GM19328 (cell line): Measurements from ENCODE around the gene GAGE12C.
"Not testable (repeated sequence)": the region's sequence is repeated elsewhere in the genome, so short reads cannot be mapped to it uniquely, and the experiment has no call there.

Source experiments
- ATAC-seq: cut with Tn5 transposase; IDR thresholded peaks from one replicate; pipeline ENCODE4 v1.9.1; 2021; ENCODE audit warnings: mild to moderate bottlenecking, moderate library complexity; ENCODE audit not compliant: unreplicated experiment

The GAGE12C gene

GRCh38 chrX:49531877-49532276 lies at the start of gene GAGE12C:
Gene GAGE12C, plus strand, starts transcription at chrX:49532177. Its CDS starts 1,155 bp downstream, at chrX:49533332.
- ATAC-seq: not testable (repeated sequence)

- not testable (repeated sequence) for ATAC-seq
Observed at GRCh38 chrX:49541433-49541832, 9.5 kb downstream of the GAGE12C start, which contains the start of gene GAGE12D. Gene GAGE12D, plus strand, starts transcription at chrX:49541733. Its CDS starts 1,155 bp downstream, at chrX:49542888.

- not testable (repeated sequence) for ATAC-seq
Observed at GRCh38 chrX:49550989-49551388, 19.0 kb downstream of the GAGE12C start, which contains the start of gene GAGE12E. Gene GAGE12E, plus strand, starts transcription at chrX:49551289. Its CDS starts 1,155 bp downstream, at chrX:49552444.

GRCh38 chrX:49560542-49560941 lies 28.6 kb downstream of the GAGE12C start, which contains the start of gene GAGE12F:
Gene GAGE12F, plus strand, starts transcription at chrX:49560842. Its CDS starts 1,155 bp downstream, at chrX:49561997.
- not testable (repeated sequence) for ATAC-seq

- not testable (repeated sequence) for ATAC-seq
Observed at GRCh38 chrX:49568728-49569127, 36.8 kb downstream of the GAGE12C start.

GRCh38 chrX:49569152-49569551 lies 37.2 kb downstream of the GAGE12C start:
- not testable (repeated sequence) for ATAC-seq

- ATAC-seq: not testable (repeated sequence)
Observed at GRCh38 chrX:49570100-49570499, 38.1 kb downstream of the GAGE12C start, which contains the start of gene GAGE12G. Gene GAGE12G, plus strand, starts transcription at chrX:49570400. Its CDS starts 1,155 bp downstream, at chrX:49571555.

GRCh38 chrX:49579649-49580048 lies 47.7 kb downstream of the GAGE12C start, which contains the start of gene GAGE12H:
Gene GAGE12H, plus strand, starts transcription at chrX:49579949. Its CDS starts 1,155 bp downstream, at chrX:49581104.
- ATAC-seq: not testable (repeated sequence)
